ENCODE data around the gene CPA2.

Gene CPA2

DNA sequence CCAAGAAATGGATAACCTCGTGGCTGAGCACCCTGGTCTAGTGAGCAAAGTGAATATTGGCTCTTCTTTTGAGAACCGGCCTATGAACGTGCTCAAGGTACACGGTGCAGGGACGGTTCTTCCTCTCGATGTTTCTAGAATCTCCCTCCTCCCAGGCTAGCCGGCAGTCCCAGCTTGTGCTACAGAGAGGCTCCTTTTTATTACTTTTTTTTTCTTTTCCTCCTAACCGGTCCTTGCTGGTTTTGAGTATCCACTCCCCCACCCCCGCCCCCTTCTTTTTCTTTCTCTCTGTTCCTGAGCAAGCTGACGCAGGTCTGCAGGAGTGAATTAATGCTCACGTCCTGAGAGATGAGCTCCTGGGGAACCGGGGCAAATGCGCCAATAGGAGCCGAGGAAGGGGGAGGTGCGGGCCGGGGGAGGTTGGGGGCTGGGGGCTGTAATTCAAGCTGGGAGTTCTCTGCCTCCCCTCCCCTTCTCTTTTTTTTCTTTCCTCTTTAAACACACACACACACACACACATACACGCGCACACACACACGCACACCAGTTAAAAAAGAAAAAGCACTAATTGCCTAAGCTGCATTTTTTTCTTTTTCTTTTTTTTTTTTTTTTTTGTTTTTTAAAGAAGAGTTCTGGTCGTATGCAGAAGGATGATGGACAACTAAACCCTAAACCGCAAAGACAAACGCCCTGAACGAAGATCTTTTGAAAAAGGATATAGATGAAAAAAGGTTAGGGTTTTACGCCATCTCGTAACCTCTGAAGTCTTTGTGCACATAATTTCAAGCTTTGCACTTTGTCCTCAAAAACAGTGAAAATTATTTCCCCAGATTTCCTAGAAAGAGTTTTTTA, 6.6 kb downstream of the CPA2 start:
- H3K36me3 ChIP-seq (ENCODE audit: insufficient read depth, low read length): no peaks in the 10 kb centered on the region
- H3K27ac ChIP-seq (ENCODE audit: low read depth, low read length): no peak overlapping the region
- no peak overlapping the region for H2AFZ ChIP-seq (ENCODE audit: low read length, unreplicated experiment)

DNA sequence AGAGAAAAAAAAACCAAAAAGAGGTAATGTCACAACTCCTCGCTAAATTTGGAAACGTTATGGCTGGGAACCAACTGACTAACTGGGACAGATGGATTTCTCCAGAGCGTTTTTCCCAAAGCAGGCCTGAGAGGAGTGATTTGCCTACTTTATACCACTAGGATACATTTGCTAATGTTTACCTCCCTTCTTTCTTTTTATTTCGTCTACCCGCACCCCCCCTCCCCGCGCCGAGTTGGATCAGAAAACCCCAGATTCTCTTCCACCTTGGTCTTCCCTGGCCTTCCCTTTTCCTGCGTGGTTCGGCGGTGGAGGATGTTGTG, 7.2 kb downstream of the CPA2 start:
- Histone ChIP-seq H3K27ac (ENCODE audit: low read depth, low read length) (no peak overlapping the region), H3K79me2 (ENCODE audit: control insufficient read depth, insufficient read depth, low read length, unreplicated experiment) (no peaks in the 10 kb centered on the region), H3K27me3 (ENCODE audit: insufficient read depth, low read length) (no peaks in the 10 kb centered on the region), H3K4me3 (ENCODE audit: low read depth, low read length) (no peak overlapping the region), H3K4me1 (ENCODE audit: control insufficient read depth, insufficient read depth, low read length, unreplicated experiment) (peaks cover 23% of the 10 kb centered on the region), H3K36me3 (ENCODE audit: insufficient read depth, low read length) (no peaks in the 10 kb centered on the region), H2AFZ (ENCODE audit: low read length, unreplicated experiment) (no peak overlapping the region)

More for the DNA sequence above, 6.6 kb downstream of the CPA2 start:
- H3K27me3 ChIP-seq (ENCODE audit: insufficient read depth, low read length): no peaks in the 10 kb centered on the region
- no peaks in the 10 kb centered on the region for H3K79me2 ChIP-seq (ENCODE audit: control insufficient read depth, insufficient read depth, low read length, unreplicated experiment)
- H3K4me1 ChIP-seq (ENCODE audit: control insufficient read depth, insufficient read depth, low read length, unreplicated experiment): peaks cover 17% of the 10 kb centered on the region
- H3K4me3 ChIP-seq (ENCODE audit: low read depth, low read length): no peak overlapping the region

DNA sequence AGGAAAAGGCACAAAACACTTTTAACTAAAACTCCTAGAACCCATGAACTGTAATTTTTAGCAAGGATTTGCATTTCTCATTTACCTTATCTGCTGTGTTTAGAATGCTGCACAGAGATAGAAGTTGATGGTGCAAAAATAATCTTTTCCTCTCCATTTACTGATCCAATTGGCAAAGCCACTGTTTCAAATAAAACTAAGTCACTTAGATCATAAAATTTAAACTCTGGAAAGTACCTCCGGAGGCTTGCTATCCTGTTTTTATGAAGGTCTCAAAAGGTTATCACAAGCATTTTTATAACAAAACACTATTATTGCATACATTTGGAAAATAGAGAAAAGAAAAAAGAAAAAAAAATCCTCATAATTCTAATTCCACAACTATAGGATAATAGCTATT, 7.6 kb downstream of the CPA2 start:
- Histone ChIP-seq H3K36me3 (ENCODE audit: insufficient read depth, low read length) (no peaks in the 10 kb centered on the region), H3K4me3 (ENCODE audit: low read depth, low read length) (no peak overlapping the region), H3K27me3 (ENCODE audit: insufficient read depth, low read length) (no peaks in the 10 kb centered on the region), H3K79me2 (ENCODE audit: control insufficient read depth, insufficient read depth, low read length, unreplicated experiment) (no peaks in the 10 kb centered on the region), H3K27ac (ENCODE audit: low read depth, low read length) (no peak overlapping the region), H3K4me1 (ENCODE audit: control insufficient read depth, insufficient read depth, low read length, unreplicated experiment) (peaks cover 27% of the 10 kb centered on the region), H2AFZ (ENCODE audit: low read length, unreplicated experiment) (no peak overlapping the region)

DNA sequence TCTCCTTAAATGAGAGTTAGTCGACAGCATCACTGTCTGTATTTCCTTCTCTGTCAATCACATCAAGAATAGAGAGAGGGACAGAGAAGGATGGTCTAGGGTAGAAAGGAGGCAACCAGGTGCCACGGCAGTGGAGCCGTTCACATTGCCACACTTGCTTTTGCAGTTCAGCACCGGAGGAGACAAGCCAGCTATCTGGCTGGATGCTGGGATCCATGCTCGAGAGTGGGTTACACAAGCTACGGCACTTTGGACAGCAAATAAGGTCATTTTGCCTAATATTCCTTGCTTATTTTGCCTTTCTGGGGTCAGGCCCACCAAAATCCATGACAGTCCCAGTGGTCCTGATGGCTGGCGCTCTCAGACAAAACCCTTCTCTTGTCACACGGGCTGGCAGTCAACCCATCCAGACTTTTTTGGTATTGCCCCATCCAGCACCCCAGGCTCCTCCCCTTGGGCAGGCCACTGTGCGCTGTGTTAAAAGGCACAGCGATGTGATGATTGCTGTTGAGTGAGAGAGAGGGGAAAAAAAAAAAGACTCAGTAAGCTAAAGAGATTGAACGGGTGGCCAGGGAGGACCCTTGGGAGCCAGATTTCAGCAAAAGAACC, 8.4 kb downstream of the CPA2 start:
- Histone ChIP-seq H3K4me1 (ENCODE audit: control insufficient read depth, insufficient read depth, low read length, unreplicated experiment) (peaks cover 35% of the 10 kb centered on the region), H2AFZ (ENCODE audit: low read length, unreplicated experiment) (no peak overlapping the region), H3K79me2 (ENCODE audit: control insufficient read depth, insufficient read depth, low read length, unreplicated experiment) (no peaks in the 10 kb centered on the region), H3K27me3 (ENCODE audit: insufficient read depth, low read length) (no peaks in the 10 kb centered on the region), H3K27ac (ENCODE audit: low read depth, low read length) (no peak overlapping the region), H3K4me3 (ENCODE audit: low read depth, low read length) (no peak overlapping the region), H3K36me3 (ENCODE audit: insufficient read depth, low read length) (no peaks in the 10 kb centered on the region)

DNA sequence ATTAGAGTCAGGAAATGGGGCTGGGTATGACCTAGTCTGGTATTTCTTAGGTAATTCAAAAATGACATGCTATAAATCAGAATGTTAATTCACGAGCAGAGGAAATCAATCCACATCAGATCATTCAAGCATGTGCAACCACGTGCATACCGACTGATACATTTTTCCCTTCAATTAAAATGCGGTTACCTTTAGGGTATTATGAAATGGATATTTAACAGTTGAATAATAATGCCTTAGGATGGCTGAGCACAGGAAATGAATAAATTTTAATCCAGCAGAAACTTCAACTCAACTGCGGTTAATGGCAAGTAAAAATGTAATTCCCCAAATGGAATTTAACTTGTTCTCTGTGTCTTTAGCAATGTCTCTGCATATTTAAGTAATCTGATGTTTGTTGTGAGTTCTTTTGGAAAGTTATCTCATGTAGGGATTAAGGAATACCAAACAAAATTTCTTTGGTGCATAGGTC, 9.2 kb downstream of the CPA2 start:
- Histone ChIP-seq H3K27ac (ENCODE audit: low read depth, low read length) (no peak overlapping the region), H2AFZ (ENCODE audit: low read length, unreplicated experiment) (no peak overlapping the region), H3K4me3 (ENCODE audit: low read depth, low read length) (no peak overlapping the region), H3K36me3 (ENCODE audit: insufficient read depth, low read length) (no peaks in the 10 kb centered on the region), H3K27me3 (ENCODE audit: insufficient read depth, low read length) (no peaks in the 10 kb centered on the region), H3K4me1 (ENCODE audit: control insufficient read depth, insufficient read depth, low read length, unreplicated experiment) (peaks cover 42% of the 10 kb centered on the region), H3K79me2 (ENCODE audit: control insufficient read depth, insufficient read depth, low read length, unreplicated experiment) (no peaks in the 10 kb centered on the region)

DNA sequence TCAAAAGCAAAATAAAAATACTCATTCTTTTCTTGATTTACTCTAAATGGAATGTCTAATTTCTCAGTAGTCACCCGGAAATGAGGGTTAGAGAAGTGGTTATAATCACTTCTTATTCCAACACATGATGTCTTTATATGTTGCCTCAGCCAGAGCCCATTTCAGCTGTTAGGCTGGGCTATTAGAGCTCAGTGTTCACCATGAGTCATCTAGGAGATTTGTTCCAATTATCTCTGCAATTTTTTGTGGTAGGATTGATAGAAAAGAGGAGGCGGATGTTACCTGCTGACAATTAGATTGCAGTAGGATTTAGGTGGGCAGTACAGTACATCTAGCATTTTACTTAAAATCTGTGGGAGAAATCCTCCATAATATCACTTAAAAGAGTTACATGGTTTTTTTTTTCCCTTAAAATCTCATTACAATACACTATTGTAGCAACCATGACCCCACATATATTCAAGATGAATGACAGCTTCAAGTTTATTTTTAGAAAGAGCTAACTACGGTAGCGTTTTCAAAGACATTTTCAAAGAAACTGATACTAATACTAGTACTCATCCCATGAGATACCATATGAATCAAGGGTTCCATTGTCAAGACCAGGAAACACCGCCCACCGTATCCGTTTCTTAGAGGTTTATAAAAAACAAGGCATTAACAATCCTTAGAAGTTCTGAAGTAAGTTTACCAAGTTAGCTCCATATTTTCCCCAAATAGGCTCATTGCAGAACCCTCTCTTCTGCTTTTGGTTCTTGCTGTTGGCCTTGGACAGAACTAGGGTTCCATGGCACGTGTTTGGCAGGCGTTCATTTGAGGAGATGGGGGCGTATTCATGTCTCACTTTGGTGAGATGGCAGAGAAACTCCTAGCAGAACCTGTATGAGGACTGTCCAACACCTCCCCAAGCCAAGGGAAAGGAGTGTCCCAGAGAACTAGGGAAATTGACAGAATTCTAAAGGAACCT, 10.4 kb downstream of the CPA2 start:
- Histone ChIP-seq H3K36me3 (ENCODE audit: insufficient read depth, low read length) (no peaks in the 10 kb centered on the region), H3K4me1 (ENCODE audit: control insufficient read depth, insufficient read depth, low read length, unreplicated experiment) (peaks cover 52% of the 10 kb centered on the region), H3K27ac (ENCODE audit: low read depth, low read length) (no peak overlapping the region), H3K79me2 (ENCODE audit: control insufficient read depth, insufficient read depth, low read length, unreplicated experiment) (no peaks in the 10 kb centered on the region), H2AFZ (ENCODE audit: low read length, unreplicated experiment) (no peak overlapping the region), H3K4me3 (ENCODE audit: low read depth, low read length) (no peak overlapping the region), H3K27me3 (ENCODE audit: insufficient read depth, low read length) (no peaks in the 10 kb centered on the region)

DNA sequence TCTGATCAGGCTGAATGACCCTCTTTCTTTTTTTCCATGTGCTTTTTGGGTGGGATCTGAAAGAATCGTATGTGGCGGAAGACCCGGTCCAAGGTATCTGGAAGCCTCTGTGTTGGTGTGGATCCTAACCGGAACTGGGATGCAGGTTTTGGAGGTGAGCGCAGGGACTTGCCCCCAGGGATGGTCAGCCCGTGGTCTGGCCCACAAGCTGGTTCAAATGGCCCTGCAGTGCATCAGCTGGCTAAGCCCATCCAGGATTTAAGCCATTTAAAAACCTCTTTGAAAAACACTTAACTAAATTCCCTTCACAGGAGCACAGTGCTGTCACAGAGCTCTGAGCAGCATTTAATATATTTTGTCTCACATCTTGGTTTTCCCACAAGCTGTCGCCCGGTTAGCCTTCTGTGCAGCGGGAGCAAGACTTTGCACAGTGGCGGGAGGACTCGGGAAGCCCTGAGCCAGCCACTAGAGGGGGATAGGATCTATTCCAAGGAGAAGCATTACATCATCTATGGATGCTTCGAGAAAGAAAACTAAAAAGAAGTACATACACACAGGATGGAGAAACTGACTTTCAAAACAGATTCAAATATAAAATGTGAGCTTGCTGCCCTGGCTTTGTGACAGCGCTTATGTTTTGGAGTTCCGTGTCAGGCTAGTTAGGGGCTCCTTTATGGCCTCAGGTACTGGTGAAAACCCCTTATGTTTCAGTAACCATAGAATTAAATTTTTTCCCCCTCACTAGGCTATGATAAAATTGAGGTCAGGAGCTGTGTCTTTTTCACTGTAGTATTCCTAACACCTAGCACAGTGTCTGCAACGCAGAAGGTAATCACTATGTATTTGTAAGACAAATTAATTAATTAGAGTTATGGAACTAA, 11.3 kb downstream of the CPA2 start:
- no peak overlapping the region for H3K4me3 ChIP-seq (ENCODE audit: low read depth, low read length)
- peaks cover 52% of the 10 kb centered on the region for H3K4me1 ChIP-seq (ENCODE audit: control insufficient read depth, insufficient read depth, low read length, unreplicated experiment)
- peak overlapping the region; percentile 59 for H2AFZ ChIP-seq (ENCODE audit: low read length, unreplicated experiment)
- H3K27me3 ChIP-seq (ENCODE audit: insufficient read depth, low read length): no peaks in the 10 kb centered on the region
- peak overlapping the region; percentile 41 for H3K27ac ChIP-seq (ENCODE audit: low read depth, low read length)
- no peaks in the 10 kb centered on the region for H3K36me3 ChIP-seq (ENCODE audit: insufficient read depth, low read length)
- H3K79me2 ChIP-seq (ENCODE audit: control insufficient read depth, insufficient read depth, low read length, unreplicated experiment): no peaks in the 10 kb centered on the region

DNA sequence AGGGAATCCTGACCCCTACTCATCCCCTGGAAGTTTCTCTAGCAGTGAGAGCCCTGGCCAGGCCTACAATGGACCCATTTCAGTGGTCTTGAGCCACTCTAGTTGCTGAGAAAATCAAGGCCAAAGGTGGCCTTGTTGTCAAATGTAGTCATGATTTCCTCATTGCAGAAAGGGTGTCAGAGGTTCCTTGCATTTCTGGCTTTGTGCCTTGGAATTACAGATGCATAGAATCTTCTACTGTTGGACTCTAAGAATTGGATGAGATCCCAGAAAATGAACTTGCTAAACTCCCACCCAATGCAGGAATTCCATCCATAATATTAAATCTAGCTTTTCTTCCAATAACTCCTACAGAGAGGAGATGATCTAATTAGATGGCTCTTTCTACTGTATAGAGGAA, 12.2 kb downstream of the CPA2 start:
- Histone ChIP-seq H3K36me3 (ENCODE audit: insufficient read depth, low read length) (no peaks in the 10 kb centered on the region), H3K4me1 (ENCODE audit: control insufficient read depth, insufficient read depth, low read length, unreplicated experiment) (peaks cover 52% of the 10 kb centered on the region), H3K4me3 (ENCODE audit: low read depth, low read length) (peak overlapping the region; percentile 37; the same call in 1 of the 2 replicates), H2AFZ (ENCODE audit: low read length, unreplicated experiment) (no peak overlapping the region), H3K27me3 (ENCODE audit: insufficient read depth, low read length) (no peaks in the 10 kb centered on the region), H3K27ac (ENCODE audit: low read depth, low read length) (peak overlapping the region; percentile 41), H3K79me2 (ENCODE audit: control insufficient read depth, insufficient read depth, low read length, unreplicated experiment) (no peaks in the 10 kb centered on the region)

DNA sequence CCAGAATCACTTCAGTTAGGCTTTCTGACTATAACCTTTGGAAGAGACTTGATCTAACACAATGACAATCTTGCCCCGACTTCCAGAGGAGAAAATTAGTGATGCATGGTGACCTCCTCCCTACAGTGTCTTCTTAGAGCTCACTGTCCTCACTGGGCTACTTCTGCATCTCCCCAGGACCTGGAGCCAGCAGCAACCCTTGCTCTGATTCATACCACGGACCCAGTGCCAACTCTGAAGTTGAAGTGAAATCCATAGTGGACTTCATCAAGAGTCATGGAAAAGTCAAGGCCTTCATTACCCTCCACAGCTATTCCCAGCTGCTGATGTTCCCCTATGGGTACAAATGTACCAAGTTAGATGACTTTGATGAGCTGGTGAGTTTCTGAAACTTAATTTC, 12.6 kb downstream of the CPA2 start:
- no peaks in the 10 kb centered on the region for H3K27me3 ChIP-seq (ENCODE audit: insufficient read depth, low read length)
- H3K27ac ChIP-seq (ENCODE audit: low read depth, low read length): peak overlapping the region; percentile 41
- peak overlapping the region; percentile 37; the same call in 1 of the 2 replicates for H3K4me3 ChIP-seq (ENCODE audit: low read depth, low read length)
- H2AFZ ChIP-seq (ENCODE audit: low read length, unreplicated experiment): no peak overlapping the region
- H3K36me3 ChIP-seq (ENCODE audit: insufficient read depth, low read length): no peaks in the 10 kb centered on the region
- no peaks in the 10 kb centered on the region for H3K79me2 ChIP-seq (ENCODE audit: control insufficient read depth, insufficient read depth, low read length, unreplicated experiment)
- H3K4me1 ChIP-seq (ENCODE audit: control insufficient read depth, insufficient read depth, low read length, unreplicated experiment): peaks cover 52% of the 10 kb centered on the region

DNA sequence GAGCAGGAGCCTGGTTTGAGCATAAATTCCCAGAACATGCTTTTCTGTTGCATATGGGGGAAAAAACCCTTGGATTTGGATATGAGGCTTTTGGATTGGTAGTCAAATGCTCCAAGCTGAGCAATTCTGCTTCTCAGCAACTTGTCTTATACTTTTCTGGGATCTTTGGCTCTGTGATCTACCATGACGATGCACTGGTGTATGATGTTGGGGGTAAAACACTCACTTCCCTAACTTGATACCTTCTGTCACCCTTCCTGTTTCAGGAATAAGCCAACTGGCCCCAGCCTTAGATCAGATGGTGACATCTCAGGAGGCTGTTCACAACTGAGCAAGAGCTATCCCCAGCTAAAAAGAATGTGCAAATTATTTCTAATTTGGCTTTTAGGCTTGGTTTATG, 13.2 kb downstream of the CPA2 start:
- peak overlapping the region; percentile 37; the same call in 1 of the 2 replicates for H3K4me3 ChIP-seq (ENCODE audit: low read depth, low read length)
- H3K27me3 ChIP-seq (ENCODE audit: insufficient read depth, low read length): no peaks in the 10 kb centered on the region
- no peaks in the 10 kb centered on the region for H3K36me3 ChIP-seq (ENCODE audit: insufficient read depth, low read length)
- H2AFZ ChIP-seq (ENCODE audit: low read length, unreplicated experiment): no peak overlapping the region
- H3K4me1 ChIP-seq (ENCODE audit: control insufficient read depth, insufficient read depth, low read length, unreplicated experiment): peaks cover 52% of the 10 kb centered on the region
- H3K27ac ChIP-seq (ENCODE audit: low read depth, low read length): no peak overlapping the region
- no peaks in the 10 kb centered on the region for H3K79me2 ChIP-seq (ENCODE audit: control insufficient read depth, insufficient read depth, low read length, unreplicated experiment)
